Amniotic stem cell (primary cell): ENCODE results near the gene MREG.
"Not testable (repeated sequence)": the region's sequence is repeated elsewhere in the genome, so short reads cannot be mapped to it uniquely, and the experiment has no call there.

Source experiments
- DNase-seq: peaks from one replicate; lab custom pipeline; 2025; lab: John Stamatoyannopoulos, UW

Gene MREG

GRCh38 chr2:215958257-215958656 is 55.1 kb downstream of the MREG start:
- DNase-seq = no peak

GRCh38 chr2:215957354-215958122 is 55.8 kb downstream of the MREG start:
- not testable (repeated sequence) for DNase-seq

GRCh38 chr2:215952860-215953637 is 60.3 kb downstream of the MREG start:
- DNase-seq = no peak

GRCh38 chr2:215951558-215951957 is 61.8 kb downstream of the MREG start:
- no peak for DNase-seq

GRCh38 chr2:215949991-215950404 is 63.4 kb downstream of the MREG start:
- DNase-seq = peak; percentile 31

- DNase-seq = no peak
These were observed 65.3 kb downstream of the MREG start for GRCh38 chr2:215948051-215948450.

GRCh38 chr2:215946586-215946985 is 66.8 kb downstream of the MREG start:
- no peak for DNase-seq

GRCh38 chr2:215942194-215942593 is 71.2 kb downstream of the MREG start:
- no peak for DNase-seq

GRCh38 chr2:215941726-215942125 is 71.6 kb downstream of the MREG start:
- no peak for DNase-seq

- DNase-seq = no peak
These were observed 72.6 kb downstream of the MREG start for GRCh38 chr2:215940645-215941184.

GRCh38 chr2:215937190-215937589 is 76.2 kb downstream of the MREG start:
- no peak for DNase-seq

GRCh38 chr2:215933151-215933550 is 80.2 kb downstream of the MREG start:
- no peak for DNase-seq

GRCh38 chr2:215931256-215931903 is 82.0 kb downstream of the MREG start:
- peak; percentile 77 for DNase-seq

- DNase-seq = peak; percentile 29
These were observed 82.7 kb downstream of the MREG start for GRCh38 chr2:215930505-215931253.

- DNase-seq = no peak
These were observed 83.6 kb downstream of the MREG start for GRCh38 chr2:215929602-215930335.

GRCh38 chr2:215928086-215928485 is 85.3 kb downstream of the MREG start:
- DNase-seq = no peak

- not testable (repeated sequence) for DNase-seq
These were observed 86.4 kb downstream of the MREG start for GRCh38 chr2:215926992-215927391.

- no peak for DNase-seq
These were observed 91.5 kb downstream of the MREG start for GRCh38 chr2:215921895-215922294.

- DNase-seq = peak; percentile 32
These were observed 92.9 kb downstream of the MREG start for GRCh38 chr2:215920244-215921100.

GRCh38 chr2:215919624-215920243 is 93.6 kb downstream of the MREG start:
- DNase-seq = no peak
